KMS-11 (cell line): ENCODE results near the gene SOX5.

Experiments used
- H2AFZ ChIP-seq: fragments of 200-600 bp; sonication (generic); 2 replicates; pipeline ENCODE4 v1.6.1; 2016; ENCODE audit warnings: antibody characterized with exemption, mixed run types, low read depth
- H3K27ac ChIP-seq: fragments of 200-600 bp; sonication (generic); 2 replicates; pipeline ENCODE4 v1.6.1; 2016; ENCODE audit warnings: mild to moderate bottlenecking, mixed run types
- H3K27me3 ChIP-seq: fragments of 200-600 bp; sonication (generic); 2 replicates; pipeline ENCODE4 v1.6.1; 2017; ENCODE audit warnings: mild to moderate bottlenecking, low read depth, mixed run types, moderate library complexity; ENCODE audit not compliant: insufficient read depth
- H3K36me3 ChIP-seq: fragments of 200-600 bp; sonication (generic); 2 replicates; pipeline ENCODE4 v1.6.1; 2017; ENCODE audit warnings: mild to moderate bottlenecking, mixed run types; ENCODE audit not compliant: insufficient read depth
- H3K4me1 ChIP-seq: fragments of 200-600 bp; sonication (generic); 2 replicates; pipeline ENCODE4 v1.6.1; 2016; ENCODE audit warnings: mild to moderate bottlenecking, low read depth, mixed run types; ENCODE audit not compliant: poor library complexity, severe bottlenecking
- H3K4me2 ChIP-seq: fragments of 200-600 bp; sonication (generic); 2 replicates; pipeline ENCODE4 v1.7.0; 2016; ENCODE audit warnings: mild to moderate bottlenecking, mixed run types
- H3K4me3 ChIP-seq: fragments of 200-600 bp; sonication (generic); IDR thresholded peaks from 2 replicates; pipeline ENCODE4 v1.6.1; 2017; ENCODE audit warnings: low read depth, low read length, mixed read lengths; ENCODE audit not compliant: insufficient read depth
- H3K79me2 ChIP-seq: fragments of 200-600 bp; sonication (generic); 2 replicates; pipeline ENCODE4 v1.6.1; 2016; ENCODE audit warnings: low read depth, mixed run types; ENCODE audit not compliant: insufficient read depth
- H3K9ac ChIP-seq: fragments of 200-600 bp; sonication (generic); 2 replicates; pipeline ENCODE4 v1.6.1; 2016; ENCODE audit warnings: mild to moderate bottlenecking, mixed run types
- H4K20me1 ChIP-seq: fragments of 200-600 bp; sonication (generic); 2 replicates; pipeline ENCODE4 v1.6.1; 2016; ENCODE audit warnings: mild to moderate bottlenecking, mixed run types; ENCODE audit not compliant: insufficient read depth
- TF ChIP-seq, protein P1 (sequence below): fragments of 200-600 bp; sonication (generic); conservative IDR thresholded peaks from 2 replicates; pipeline ENCODE4 v1.6.1; 2017; ENCODE audit warnings: low read depth, mild to moderate bottlenecking, antibody characterized with exemption, low read length, moderate library complexity, mixed read lengths

SOX5 gene

GRCh38 chr12:23853640-23854039 is 95.8 kb downstream of the SOX5 start:
- Histone ChIP-seq H3K27me3 (no peaks in the 10 kb centered on the region), H3K9ac (no peak overlapping the region), H3K27ac (no peak overlapping the region), H3K4me1 (no peaks in the 10 kb centered on the region), H3K36me3 (no peaks in the 10 kb centered on the region), H4K20me1 (no peaks in the 10 kb centered on the region), H2AFZ (no peak overlapping the region), H3K4me3 (no peak overlapping the region), H3K4me2 (no peak overlapping the region), H3K79me2 (no peaks in the 10 kb centered on the region)
- TF ChIP-seq, protein P1, sequence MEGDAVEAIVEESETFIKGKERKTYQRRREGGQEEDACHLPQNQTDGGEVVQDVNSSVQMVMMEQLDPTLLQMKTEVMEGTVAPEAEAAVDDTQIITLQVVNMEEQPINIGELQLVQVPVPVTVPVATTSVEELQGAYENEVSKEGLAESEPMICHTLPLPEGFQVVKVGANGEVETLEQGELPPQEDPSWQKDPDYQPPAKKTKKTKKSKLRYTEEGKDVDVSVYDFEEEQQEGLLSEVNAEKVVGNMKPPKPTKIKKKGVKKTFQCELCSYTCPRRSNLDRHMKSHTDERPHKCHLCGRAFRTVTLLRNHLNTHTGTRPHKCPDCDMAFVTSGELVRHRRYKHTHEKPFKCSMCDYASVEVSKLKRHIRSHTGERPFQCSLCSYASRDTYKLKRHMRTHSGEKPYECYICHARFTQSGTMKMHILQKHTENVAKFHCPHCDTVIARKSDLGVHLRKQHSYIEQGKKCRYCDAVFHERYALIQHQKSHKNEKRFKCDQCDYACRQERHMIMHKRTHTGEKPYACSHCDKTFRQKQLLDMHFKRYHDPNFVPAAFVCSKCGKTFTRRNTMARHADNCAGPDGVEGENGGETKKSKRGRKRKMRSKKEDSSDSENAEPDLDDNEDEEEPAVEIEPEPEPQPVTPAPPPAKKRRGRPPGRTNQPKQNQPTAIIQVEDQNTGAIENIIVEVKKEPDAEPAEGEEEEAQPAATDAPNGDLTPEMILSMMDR = no peak

- no peak overlapping the region for H3K27ac ChIP-seq
- no peaks in the 10 kb centered on the region for H3K4me1 ChIP-seq
- no peaks in the 10 kb centered on the region for H3K27me3 ChIP-seq
- no peak overlapping the region for H3K4me3 ChIP-seq
- no peak overlapping the region for H3K9ac ChIP-seq
- H4K20me1 ChIP-seq = no peaks in the 10 kb centered on the region
- TF ChIP-seq, protein P1 = no peak
- no peaks in the 10 kb centered on the region for H3K36me3 ChIP-seq
- H2AFZ ChIP-seq = no peak overlapping the region
- H3K79me2 ChIP-seq = no peaks in the 10 kb centered on the region
- no peak overlapping the region for H3K4me2 ChIP-seq
Measured at GRCh38 chr12:23851602-23852001, 97.9 kb downstream of the SOX5 start.

- H3K4me3 ChIP-seq = no peak overlapping the region
- no peaks in the 10 kb centered on the region for H4K20me1 ChIP-seq
- no peaks in the 10 kb centered on the region for H3K36me3 ChIP-seq
- TF ChIP-seq, protein P1 = no peak
- H3K79me2 ChIP-seq = no peaks in the 10 kb centered on the region
- H3K27me3 ChIP-seq = no peaks in the 10 kb centered on the region
- no peak overlapping the region for H3K4me2 ChIP-seq
- no peak overlapping the region for H3K9ac ChIP-seq
- no peak overlapping the region for H2AFZ ChIP-seq
- no peaks in the 10 kb centered on the region for H3K4me1 ChIP-seq
- H3K27ac ChIP-seq = no peak overlapping the region
Measured at GRCh38 chr12:23847857-23848256, 101.6 kb downstream of the SOX5 start.

GRCh38 chr12:23843958-23844357 is 105.5 kb downstream of the SOX5 start:
- Histone ChIP-seq H3K27me3 (no peaks in the 10 kb centered on the region), H4K20me1 (no peaks in the 10 kb centered on the region), H3K4me1 (no peaks in the 10 kb centered on the region), H3K4me2 (no peak overlapping the region), H3K27ac (no peak overlapping the region), H3K4me3 (no peak overlapping the region), H3K79me2 (no peaks in the 10 kb centered on the region), H3K9ac (no peak overlapping the region), H3K36me3 (no peaks in the 10 kb centered on the region), H2AFZ (no peak overlapping the region)
- TF ChIP-seq, protein P1 = no peak
